OCI-LY1 (cell line): ENCODE measurements around the gene RAPGEF5.

ENCODE experiments used
- EZH2 ChIP-seq: fragments of 200-600 bp; sonication (generic), shearing (Covaris generic); IDR thresholded peaks from 2 replicates; pipeline ENCODE4 v1.8.0; 2017; ENCODE audit warnings: borderline replicate concordance, mixed run types, mild to moderate bottlenecking, antibody characterized with exemption, low read length, moderate library complexity, mixed read lengths
- TF ChIP-seq, protein P1 (sequence below): fragments of 200-600 bp; sonication (generic), shearing (Covaris generic); IDR thresholded peaks from 2 replicates; pipeline ENCODE4 v1.5.1; 2017; ENCODE audit warnings: mild to moderate bottlenecking, antibody characterized with exemption, low read length, moderate library complexity, mixed read lengths

DNA sequence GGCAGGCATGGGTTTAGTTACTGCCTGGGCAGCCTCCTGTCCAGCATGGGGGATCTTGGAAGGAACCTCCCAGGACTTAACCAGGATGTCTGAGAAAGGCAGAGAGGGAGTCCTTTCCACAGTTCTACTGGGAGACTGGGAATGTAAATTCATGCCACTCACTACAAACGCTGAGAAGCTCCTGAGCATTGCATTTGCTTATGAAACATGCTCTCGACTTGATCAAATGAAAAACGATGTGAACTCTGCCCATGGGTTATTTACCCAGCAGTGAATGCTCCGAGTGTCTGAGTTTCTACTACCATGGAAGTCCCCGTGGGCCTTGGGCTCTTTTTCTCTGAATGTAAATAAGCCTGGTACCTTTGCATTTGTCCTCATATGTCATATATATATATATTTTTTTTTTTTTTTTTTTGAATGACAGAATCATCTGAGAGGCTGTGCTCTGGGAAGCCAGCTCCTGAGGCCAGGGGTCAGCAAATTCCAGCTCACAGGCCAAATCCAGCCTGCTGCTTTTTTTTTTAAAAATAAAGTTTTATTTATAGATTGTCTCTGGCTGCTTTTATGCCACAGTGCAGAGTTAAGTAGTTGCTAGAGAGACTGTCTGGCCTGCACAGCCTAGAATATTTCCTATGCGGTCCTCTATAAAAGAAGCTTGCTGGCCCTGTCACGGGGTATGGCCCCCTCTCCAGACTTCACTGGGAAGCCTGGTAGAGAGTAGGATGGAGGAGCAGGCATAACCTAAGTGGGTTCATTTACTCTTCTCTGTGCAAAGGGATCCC is 21.4 kb upstream of the RAPGEF5 start:
- TF ChIP-seq, protein P1, sequence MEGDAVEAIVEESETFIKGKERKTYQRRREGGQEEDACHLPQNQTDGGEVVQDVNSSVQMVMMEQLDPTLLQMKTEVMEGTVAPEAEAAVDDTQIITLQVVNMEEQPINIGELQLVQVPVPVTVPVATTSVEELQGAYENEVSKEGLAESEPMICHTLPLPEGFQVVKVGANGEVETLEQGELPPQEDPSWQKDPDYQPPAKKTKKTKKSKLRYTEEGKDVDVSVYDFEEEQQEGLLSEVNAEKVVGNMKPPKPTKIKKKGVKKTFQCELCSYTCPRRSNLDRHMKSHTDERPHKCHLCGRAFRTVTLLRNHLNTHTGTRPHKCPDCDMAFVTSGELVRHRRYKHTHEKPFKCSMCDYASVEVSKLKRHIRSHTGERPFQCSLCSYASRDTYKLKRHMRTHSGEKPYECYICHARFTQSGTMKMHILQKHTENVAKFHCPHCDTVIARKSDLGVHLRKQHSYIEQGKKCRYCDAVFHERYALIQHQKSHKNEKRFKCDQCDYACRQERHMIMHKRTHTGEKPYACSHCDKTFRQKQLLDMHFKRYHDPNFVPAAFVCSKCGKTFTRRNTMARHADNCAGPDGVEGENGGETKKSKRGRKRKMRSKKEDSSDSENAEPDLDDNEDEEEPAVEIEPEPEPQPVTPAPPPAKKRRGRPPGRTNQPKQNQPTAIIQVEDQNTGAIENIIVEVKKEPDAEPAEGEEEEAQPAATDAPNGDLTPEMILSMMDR = no peak
- TF ChIP-seq EZH2 = no peak
